ENCODE measurements around the gene C17orf75.
A peak's percentile ranks its signal among the peaks of the same experiment; 100 is the strongest.

The C17orf75 gene

GRCh38 chr17:32283745-32284201, 58.2 kb downstream of the C17orf75 start:
- Histone ChIP-seq H3K79me1 (replicated peaks; ENCODE audit: low read length, poor library complexity, severe bottlenecking) (no peaks in the 10 kb centered on the region), H2BK5ac (ENCODE audit: low read depth, low read length, poor library complexity, severe bottlenecking) (no peak overlapping the region), H3K23ac (ENCODE audit: low read length in 2 of 2) (no peak overlapping the region), H3K27ac (ENCODE audit: low read length, poor library complexity, severe bottlenecking) (no peak overlapping the region), H3K4ac (ENCODE audit: low read depth in 1 of 2, low read length in 2 of 2) (no peak overlapping the region), H2BK120ac (ENCODE audit: low read depth, low read length) (no peak overlapping the region), H4K8ac (ENCODE audit: low read length) (no peak overlapping the region), H2BK12ac (ENCODE audit: low read length in 2 of 2) (no peak overlapping the region), H3K9me3 (ENCODE audit: control insufficient read depth, low read length) (no peaks in the 10 kb centered on the region), H2AFZ (ENCODE audit: low read depth, low read length) (no peak overlapping the region), H3K4me3 (ENCODE audit: insufficient read depth in 1 of 2, low read depth in 1 of 2, low read length in 2 of 2) (no peak overlapping the region), H2AK5ac (ENCODE audit: low read length, severe bottlenecking) (no peak overlapping the region), H2BK15ac (ENCODE audit: low read depth, poor library complexity, severe bottlenecking) (no peak overlapping the region), H3K36me3 (ENCODE audit: control insufficient read depth in 1 of 2, insufficient read depth in 2 of 2, low read depth in 1 of 2, low read length in 2 of 2) (no peaks in the 10 kb centered on the region), H3K4me2 (ENCODE audit: low read length, poor library complexity, severe bottlenecking) (no peak overlapping the region), H4K91ac (ENCODE audit: low read length) (no peak overlapping the region), H3K27me3 (ENCODE audit: control insufficient read depth in 1 of 2, insufficient read depth in 1 of 2, low read length in 2 of 2) (peaks cover 33 to 45% of the 10 kb centered on the region in 2 experiments), H3K4me1 (ENCODE audit: control insufficient read depth, insufficient read depth, low read depth, low read length) (peaks cover 12% of the 10 kb centered on the region), H3K18ac (ENCODE audit: low read depth in 1 of 2, low read length in 2 of 2) (no peak overlapping the region), H3K14ac (ENCODE audit: low read length in 2 of 2) (no peak overlapping the region), H3K9ac (ENCODE audit: low read length) (no peak overlapping the region)
- peak; percentile 24 for DNase-seq
- 80% methylated on average over 17 of the region's 20 CpGs for WGBS

GRCh38 chr17:32281011-32281451, 60.9 kb downstream of the C17orf75 start:
- Histone ChIP-seq H3K27ac (ENCODE audit: low read length, poor library complexity, severe bottlenecking) (no peak overlapping the region), H2BK15ac (ENCODE audit: low read depth, poor library complexity, severe bottlenecking) (peak overlapping the region; percentile 13), H2BK5ac (ENCODE audit: low read depth, low read length, poor library complexity, severe bottlenecking) (no peak overlapping the region), H3K18ac (ENCODE audit: low read depth in 1 of 2, low read length in 2 of 2) (no peak overlapping the region), H3K36me3 (ENCODE audit: control insufficient read depth in 1 of 2, insufficient read depth in 2 of 2, low read depth in 1 of 2, low read length in 2 of 2) (no peaks in the 10 kb centered on the region), H2BK12ac (ENCODE audit: low read length in 2 of 2) (no peak overlapping the region), H3K23ac (ENCODE audit: low read length in 2 of 2) (no peak overlapping the region), H4K91ac (ENCODE audit: low read length) (no peak overlapping the region), H3K9ac (ENCODE audit: low read length) (no peak overlapping the region), H4K8ac (ENCODE audit: low read length) (no peak overlapping the region), H3K14ac (ENCODE audit: low read length in 2 of 2) (no peak overlapping the region), H3K27me3 (ENCODE audit: control insufficient read depth in 1 of 2, insufficient read depth in 1 of 2, low read length in 2 of 2) (peaks cover 38 to 49% of the 10 kb centered on the region in 2 experiments), H3K4me2 (ENCODE audit: low read length, poor library complexity, severe bottlenecking) (no peak overlapping the region), H3K4ac (ENCODE audit: low read depth in 1 of 2, low read length in 2 of 2) (no peak overlapping the region), H3K79me1 (replicated peaks; ENCODE audit: low read length, poor library complexity, severe bottlenecking) (no peaks in the 10 kb centered on the region), H3K4me3 (ENCODE audit: insufficient read depth in 1 of 2, low read depth in 1 of 2, low read length in 2 of 2) (no peak overlapping the region), H3K9me3 (ENCODE audit: control insufficient read depth, low read length) (no peaks in the 10 kb centered on the region), H3K4me1 (ENCODE audit: control insufficient read depth, insufficient read depth, low read depth, low read length) (peaks cover 12% of the 10 kb centered on the region), H2AFZ (ENCODE audit: low read depth, low read length) (no peak overlapping the region), H2AK5ac (ENCODE audit: low read length, severe bottlenecking) (no peak overlapping the region), H2BK120ac (ENCODE audit: low read depth, low read length) (no peak overlapping the region)
- 64% methylated on average over 9 of the region's 9 CpGs for WGBS
- no peak for DNase-seq

GRCh38 chr17:32279891-32280716, 61.9 kb downstream of the C17orf75 start:
- 25% methylated on average over 21 of the region's 21 CpGs for WGBS
- Histone ChIP-seq H2BK15ac (ENCODE audit: low read depth, poor library complexity, severe bottlenecking) (no peak overlapping the region), H3K18ac (ENCODE audit: low read depth in 1 of 2, low read length in 2 of 2) (no peak overlapping the region), H2AK5ac (ENCODE audit: low read length, severe bottlenecking) (no peak overlapping the region), H4K8ac (ENCODE audit: low read length) (no peak overlapping the region), H3K9ac (ENCODE audit: low read length) (no peak overlapping the region), H3K9me3 (ENCODE audit: control insufficient read depth, low read length) (no peaks in the 10 kb centered on the region), H3K4me1 (ENCODE audit: control insufficient read depth, insufficient read depth, low read depth, low read length) (peaks cover 16% of the 10 kb centered on the region), H3K79me1 (replicated peaks; ENCODE audit: low read length, poor library complexity, severe bottlenecking) (no peaks in the 10 kb centered on the region), H2BK5ac (ENCODE audit: low read depth, low read length, poor library complexity, severe bottlenecking) (no peak overlapping the region), H3K4me3 (ENCODE audit: insufficient read depth in 1 of 2, low read depth in 1 of 2, low read length in 2 of 2) (no peak overlapping the region), H2BK120ac (ENCODE audit: low read depth, low read length) (no peak overlapping the region), H4K91ac (ENCODE audit: low read length) (no peak overlapping the region), H3K27me3 (ENCODE audit: control insufficient read depth in 1 of 2, insufficient read depth in 1 of 2, low read length in 2 of 2) (peaks cover 38 to 46% of the 10 kb centered on the region in 2 experiments), H3K27ac (ENCODE audit: low read length, poor library complexity, severe bottlenecking) (no peak overlapping the region), H3K36me3 (ENCODE audit: control insufficient read depth in 1 of 2, insufficient read depth in 2 of 2, low read depth in 1 of 2, low read length in 2 of 2) (no peaks in the 10 kb centered on the region), H2BK12ac (ENCODE audit: low read length in 2 of 2) (no peak overlapping the region), H3K4ac (ENCODE audit: low read depth in 1 of 2, low read length in 2 of 2) (no peak overlapping the region), H2AFZ (ENCODE audit: low read depth, low read length) (no peak overlapping the region), H3K14ac (ENCODE audit: low read length in 2 of 2) (no peak overlapping the region), H3K4me2 (ENCODE audit: low read length, poor library complexity, severe bottlenecking) (no peak overlapping the region), H3K23ac (ENCODE audit: low read length in 2 of 2) (no peak overlapping the region)
- no peak for DNase-seq

DNA sequence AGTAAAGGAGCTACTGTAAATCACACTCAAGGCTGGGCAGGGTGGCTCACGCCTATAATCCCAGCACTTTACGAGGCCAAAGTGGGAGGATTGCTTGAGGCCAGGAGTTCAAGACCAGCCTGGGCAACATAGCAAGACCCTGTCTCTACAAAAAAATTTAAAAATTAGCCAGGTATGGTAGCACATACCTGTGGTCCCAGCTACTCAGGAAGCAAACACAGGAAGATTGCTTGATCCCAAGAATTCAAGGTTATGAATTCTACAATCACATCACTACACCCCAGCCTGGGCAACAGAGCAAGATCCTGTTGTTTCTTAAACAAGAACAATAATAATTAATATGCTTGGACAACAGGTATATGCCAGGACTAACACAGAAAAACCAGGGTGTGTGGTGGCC, 63.2 kb downstream of the C17orf75 start:
- no peak for DNase-seq
- H3K9ac ChIP-seq (ENCODE audit: low read length): no peak overlapping the region
- WGBS: 93% methylated on average over 2 of the region's 2 CpGs
- H3K27ac ChIP-seq (ENCODE audit: low read length, poor library complexity, severe bottlenecking): no peak overlapping the region
- no peak overlapping the region for H3K4ac ChIP-seq (ENCODE audit: low read depth in 1 of 2, low read length in 2 of 2)
- no peak overlapping the region for H2AFZ ChIP-seq (ENCODE audit: low read depth, low read length)
- no peaks in the 10 kb centered on the region for H3K36me3 ChIP-seq (ENCODE audit: control insufficient read depth in 1 of 2, insufficient read depth in 2 of 2, low read depth in 1 of 2, low read length in 2 of 2)
- peaks cover 21% of the 10 kb centered on the region for H3K4me1 ChIP-seq (ENCODE audit: control insufficient read depth, insufficient read depth, low read depth, low read length)
- H2AK5ac ChIP-seq (ENCODE audit: low read length, severe bottlenecking): no peak overlapping the region
- H4K8ac ChIP-seq (ENCODE audit: low read length): no peak overlapping the region
- no peak overlapping the region for H2BK5ac ChIP-seq (ENCODE audit: low read depth, low read length, poor library complexity, severe bottlenecking)
- peaks cover 32 to 33% of the 10 kb centered on the region in 2 experiments for H3K27me3 ChIP-seq (ENCODE audit: control insufficient read depth in 1 of 2, insufficient read depth in 1 of 2, low read length in 2 of 2)
- no peak overlapping the region for H3K4me2 ChIP-seq (ENCODE audit: low read length, poor library complexity, severe bottlenecking)
- H2BK120ac ChIP-seq (ENCODE audit: low read depth, low read length): no peak overlapping the region
- H3K14ac ChIP-seq (ENCODE audit: low read length in 2 of 2): no peak overlapping the region
- H3K23ac ChIP-seq (ENCODE audit: low read length in 2 of 2): no peak overlapping the region
- H2BK12ac ChIP-seq (ENCODE audit: low read length in 2 of 2): no peak overlapping the region
- no peaks in the 10 kb centered on the region for H3K9me3 ChIP-seq (ENCODE audit: control insufficient read depth, low read length)
- no peak overlapping the region for H3K18ac ChIP-seq (ENCODE audit: low read depth in 1 of 2, low read length in 2 of 2)
- H3K79me1 ChIP-seq (replicated peaks; ENCODE audit: low read length, poor library complexity, severe bottlenecking): no peaks in the 10 kb centered on the region
- H3K4me3 ChIP-seq (ENCODE audit: insufficient read depth in 1 of 2, low read depth in 1 of 2, low read length in 2 of 2): no peak overlapping the region
- H4K91ac ChIP-seq (ENCODE audit: low read length): no peak overlapping the region
- H2BK15ac ChIP-seq (ENCODE audit: low read depth, poor library complexity, severe bottlenecking): no peak overlapping the region
